ENCODE data around the gene GGACT. TPM values are rescaled to one million over a fixed set of nuclear protein-coding genes. Genes with fewer than 3 reads are reported as not detected.

The GGACT gene
- 3.9 to 4.7 TPM (median 4.3 TPM) in 5 replicates for total RNA-seq (2022; extraction: Qiagen RNA extraction)

GRCh38 chr13:100588331-100589177 is at the start of gene GGACT:
TSS of gene GGACT (minus strand) at chr13:100588789. CDS start at chr13:100532591, 56,198 bp downstream.

Other genes with a start within 250 kb of the GGACT start
- 9.0 to 12.6 TPM (median 11.3 TPM) in 5 replicates for gene TMTC4, start 86.0 kb upstream of the GGACT start, total RNA-seq (2022; extraction: Qiagen RNA extraction)

Data from A549 treated with CORT108297 at 1 μM for 4 hours (cell line).